Brain microvascular endothelial cell (primary cell): ENCODE data around the gene TCF25.
"Not testable (repeated sequence)": the region's sequence is repeated elsewhere in the genome, so short reads cannot be mapped to it uniquely, and the experiment has no call there.

Source experiments
- DNase-seq: peaks from one replicate; pipeline ENCODE4 v3.0.0-alpha.2; 2020
- H3K27ac ChIP-seq: fragments of 250-450 bp; sonication (Bioruptor Pico); 2 replicates; pipeline ENCODE4 v1.5.1; 2020; ENCODE audit warnings: mild to moderate bottlenecking, moderate library complexity
- H3K27me3 ChIP-seq: fragments of 250-450 bp; sonication (Bioruptor Pico); replicated peaks from 2 replicates; pipeline ENCODE4 v1.5.1; 2020; ENCODE audit warnings: mild to moderate bottlenecking
- H3K36me3 ChIP-seq: fragments of 250-450 bp; sonication (Bioruptor Pico); replicated peaks from 2 replicates; pipeline ENCODE4 v1.5.1; 2020; ENCODE audit warnings: mild to moderate bottlenecking
- H3K4me3 ChIP-seq: 2 replicates; pipeline ENCODE4 v1.5.1; 2011; ENCODE audit warnings: low read depth, mild to moderate bottlenecking, control low read depth, low read length, moderate library complexity
- in situ Hi-C: cut with HindIII; loops from 2 replicates; pipeline ENCODE4 v1.10.0; 2017; ENCODE audit warnings: low sequenced_read_pairs, low pct_ligation_motif_present
- TF ChIP-seq, protein P1 (sequence below): IDR thresholded peaks from 2 replicates; pipeline ENCODE4 v1.5.1; 2011; ENCODE audit warnings: low read depth, mild to moderate bottlenecking, moderate library complexity, low read length, control low read depth, inconsistent platforms; ENCODE audit errors: missing control alignments

Gene TCF25

GRCh38 chr16:89931305-89931896 lies 58.0 kb downstream of the TCF25 start:
- Histone ChIP-seq H3K36me3 (peaks cover 70% of the 10 kb centered on the region), H3K27me3 (no peaks in the 10 kb centered on the region), H3K27ac (no peak overlapping the region), H3K4me3 (no peak overlapping the region)
- no peak for DNase-seq
- in situ Hi-C loops, result no loop called here
- TF ChIP-seq, protein P1, sequence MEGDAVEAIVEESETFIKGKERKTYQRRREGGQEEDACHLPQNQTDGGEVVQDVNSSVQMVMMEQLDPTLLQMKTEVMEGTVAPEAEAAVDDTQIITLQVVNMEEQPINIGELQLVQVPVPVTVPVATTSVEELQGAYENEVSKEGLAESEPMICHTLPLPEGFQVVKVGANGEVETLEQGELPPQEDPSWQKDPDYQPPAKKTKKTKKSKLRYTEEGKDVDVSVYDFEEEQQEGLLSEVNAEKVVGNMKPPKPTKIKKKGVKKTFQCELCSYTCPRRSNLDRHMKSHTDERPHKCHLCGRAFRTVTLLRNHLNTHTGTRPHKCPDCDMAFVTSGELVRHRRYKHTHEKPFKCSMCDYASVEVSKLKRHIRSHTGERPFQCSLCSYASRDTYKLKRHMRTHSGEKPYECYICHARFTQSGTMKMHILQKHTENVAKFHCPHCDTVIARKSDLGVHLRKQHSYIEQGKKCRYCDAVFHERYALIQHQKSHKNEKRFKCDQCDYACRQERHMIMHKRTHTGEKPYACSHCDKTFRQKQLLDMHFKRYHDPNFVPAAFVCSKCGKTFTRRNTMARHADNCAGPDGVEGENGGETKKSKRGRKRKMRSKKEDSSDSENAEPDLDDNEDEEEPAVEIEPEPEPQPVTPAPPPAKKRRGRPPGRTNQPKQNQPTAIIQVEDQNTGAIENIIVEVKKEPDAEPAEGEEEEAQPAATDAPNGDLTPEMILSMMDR, result no peak

GRCh38 chr16:89931964-89932363 lies 58.6 kb downstream of the TCF25 start:
- no peak for DNase-seq
- no peaks in the 10 kb centered on the region for H3K27me3 ChIP-seq
- no peak overlapping the region for H3K4me3 ChIP-seq
- TF ChIP-seq, protein P1, result no peak
- H3K27ac ChIP-seq, result no peak overlapping the region
- H3K36me3 ChIP-seq, result peaks cover 75% of the 10 kb centered on the region
- in situ Hi-C loops, result no loop called here

- H3K27me3 ChIP-seq, DNase-seq, H3K27ac ChIP-seq, in situ Hi-C loops, H3K4me3 ChIP-seq: not testable (repeated sequence)
- peaks cover 71% of the 10 kb centered on the region for H3K36me3 ChIP-seq
Measured at GRCh38 chr16:89934019-89934418, 60.6 kb downstream of the TCF25 start.

DNA sequence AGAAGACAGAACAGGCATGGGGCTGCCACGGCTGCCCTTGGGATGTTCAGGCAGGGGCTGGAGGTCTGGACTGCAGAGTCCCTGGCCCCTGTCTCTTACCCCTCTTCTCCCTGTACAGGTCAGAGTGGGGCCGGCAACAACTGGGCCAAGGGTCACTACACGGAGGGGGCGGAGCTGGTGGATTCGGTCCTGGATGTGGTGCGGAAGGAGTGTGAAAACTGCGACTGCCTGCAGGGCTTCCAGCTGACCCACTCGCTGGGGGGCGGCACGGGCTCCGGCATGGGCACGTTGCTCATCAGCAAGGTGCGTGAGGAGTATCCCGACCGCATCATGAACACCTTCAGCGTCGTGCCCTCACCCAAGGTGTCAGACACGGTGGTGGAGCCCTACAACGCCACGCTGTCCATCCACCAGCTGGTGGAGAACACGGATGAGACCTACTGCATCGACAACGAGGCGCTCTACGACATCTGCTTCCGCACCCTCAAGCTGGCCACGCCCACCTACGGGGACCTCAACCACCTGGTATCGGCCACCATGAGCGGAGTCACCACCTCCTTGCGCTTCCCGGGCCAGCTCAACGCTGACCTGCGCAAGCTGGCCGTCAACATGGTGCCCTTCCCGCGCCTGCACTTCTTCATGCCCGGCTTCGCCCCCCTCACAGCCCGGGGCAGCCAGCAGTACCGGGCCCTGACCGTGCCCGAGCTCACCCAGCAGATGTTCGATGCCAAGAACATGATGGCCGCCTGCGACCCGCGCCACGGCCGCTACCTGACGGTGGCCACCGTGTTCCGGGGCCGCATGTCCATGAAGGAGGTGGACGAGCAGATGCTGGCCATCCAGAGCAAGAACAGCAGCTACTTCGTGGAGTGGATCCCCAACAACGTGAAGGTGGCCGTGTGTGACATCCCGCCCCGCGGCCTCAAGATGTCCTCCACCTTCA lies 61.5 kb downstream of the TCF25 start:
- in situ Hi-C loops, result no loop called here

DNA sequence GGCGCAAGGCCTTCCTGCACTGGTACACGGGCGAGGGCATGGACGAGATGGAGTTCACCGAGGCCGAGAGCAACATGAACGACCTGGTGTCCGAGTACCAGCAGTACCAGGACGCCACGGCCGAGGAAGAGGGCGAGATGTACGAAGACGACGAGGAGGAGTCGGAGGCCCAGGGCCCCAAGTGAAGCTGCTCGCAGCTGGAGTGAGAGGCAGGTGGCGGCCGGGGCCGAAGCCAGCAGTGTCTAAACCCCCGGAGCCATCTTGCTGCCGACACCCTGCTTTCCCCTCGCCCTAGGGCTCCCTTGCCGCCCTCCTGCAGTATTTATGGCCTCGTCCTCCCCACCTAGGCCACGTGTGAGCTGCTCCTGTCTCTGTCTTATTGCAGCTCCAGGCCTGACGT lies 62.2 kb downstream of the TCF25 start:
- DNase-seq, H3K27ac ChIP-seq, H3K4me3 ChIP-seq, H3K27me3 ChIP-seq, in situ Hi-C loops: not testable (repeated sequence)
- H3K36me3 ChIP-seq, result peaks cover 58% of the 10 kb centered on the region

More for the DNA sequence above, 61.5 kb downstream of the TCF25 start:
- Histone ChIP-seq H3K4me3 (no peak overlapping the region), H3K36me3 (peaks cover 64% of the 10 kb centered on the region), H3K27ac (no peak overlapping the region), H3K27me3 (no peaks in the 10 kb centered on the region)
- DNase-seq, result no peak
- TF ChIP-seq, protein P1, result no peak

DNA sequence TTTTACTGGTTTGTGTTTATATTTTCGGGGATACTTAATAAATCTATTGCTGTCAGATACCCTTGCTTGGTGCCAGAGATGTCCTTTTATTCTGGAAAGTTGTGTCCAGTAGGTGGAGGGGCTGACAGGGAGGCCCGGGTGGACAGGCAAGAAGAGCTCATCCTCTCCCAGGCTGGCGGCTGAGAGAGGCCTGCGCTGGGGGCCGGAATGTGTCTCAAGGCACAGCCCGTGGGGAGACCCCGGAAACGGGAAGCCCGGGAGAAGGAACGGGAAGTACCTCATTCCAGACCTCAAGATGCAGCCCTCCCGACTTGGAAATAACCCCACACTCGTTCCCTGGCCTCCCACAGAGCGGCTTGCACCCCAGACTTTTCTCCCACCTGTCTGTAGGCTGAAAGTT lies 62.6 kb downstream of the TCF25 start:
- TF ChIP-seq, protein P1, result no peak
- no peaks in the 10 kb centered on the region for H3K27me3 ChIP-seq
- H3K27ac ChIP-seq, result no peak overlapping the region
- H3K36me3 ChIP-seq, result peaks cover 56% of the 10 kb centered on the region
- H3K4me3 ChIP-seq, result no peak overlapping the region
- DNase-seq, result no peak
- in situ Hi-C loops, result no loop called here
